ENCODE measurements around the gene SIK1.

Gene SIK1

DNA sequence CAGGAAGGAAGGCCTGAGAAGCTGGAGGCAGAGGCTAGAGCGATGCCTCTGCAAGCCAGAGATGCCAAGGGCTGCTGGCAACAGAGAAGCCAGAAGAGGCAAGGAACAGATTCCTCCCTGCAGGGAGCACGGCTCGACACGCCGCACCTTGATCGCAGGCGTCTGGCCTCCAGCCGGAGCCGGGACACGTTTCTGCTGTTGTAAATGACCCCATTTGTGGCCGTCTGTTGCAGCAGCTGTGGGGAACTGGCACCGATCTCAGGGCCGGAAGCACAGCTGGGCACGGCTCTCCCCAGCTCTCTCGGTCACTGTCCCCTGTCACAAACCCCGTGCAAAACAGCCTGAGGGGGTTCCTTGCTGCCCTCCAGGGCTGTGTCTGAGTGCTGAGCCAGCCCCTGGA lies 59.6 kb downstream of the SIK1 start:
- DNase-seq (ENCODE audit: low spot score), result no peak

GRCh38 chr21:43366656-43367055 lies 60.3 kb downstream of the SIK1 start:
- DNase-seq (ENCODE audit: low spot score), result no peak

GRCh38 chr21:43365611-43366426 lies 61.1 kb downstream of the SIK1 start:
- DNase-seq (ENCODE audit: low spot score), result no peak

DNA sequence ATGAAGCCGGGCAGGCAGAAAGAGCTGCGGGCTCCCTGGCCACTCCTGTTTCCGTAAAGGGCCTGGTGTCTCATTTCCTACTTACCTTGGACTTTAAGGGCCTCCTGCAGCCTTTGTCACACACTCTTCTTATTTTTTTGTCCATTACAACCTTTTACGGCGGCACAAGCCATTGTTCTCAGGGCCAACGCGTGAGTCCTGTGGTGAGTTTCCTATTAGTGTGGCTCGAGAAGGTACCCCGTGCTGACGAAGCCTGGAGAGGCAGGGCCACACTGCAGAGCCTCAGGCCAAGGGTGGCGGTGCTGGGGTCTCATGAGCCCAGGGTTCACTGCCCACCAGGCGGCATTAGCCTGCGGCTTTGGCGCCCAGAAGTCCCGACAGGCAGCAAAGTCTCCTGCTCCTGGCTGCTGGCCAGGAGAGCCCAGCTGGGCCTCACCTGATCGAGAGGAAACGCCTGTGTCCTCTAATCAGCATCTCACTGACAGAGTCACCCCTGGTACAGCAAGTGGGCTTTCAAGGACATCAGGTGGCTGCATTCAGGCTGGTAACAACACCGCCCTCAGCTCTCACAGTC lies 62.0 kb downstream of the SIK1 start:
- DNase-seq (ENCODE audit: low spot score), result no peak

Data from AG08395 (cell line).